Peyer's patch (tissue), 4 donors: ENCODE measurements around the gene LRRC28.

Experiments used
- POLR2A ChIP-seq, 2 donors: fragments of 450-650 bp; IDR thresholded peaks; one replicate each; pipeline ENCODE4 v1.5.1; 2017; ENCODE audit warnings: antibody characterized with exemption in 2 of 2, mild to moderate bottlenecking in 2 of 2, moderate library complexity in 2 of 2
- TF ChIP-seq, protein P1 (sequence below), 6 experiments: fragments of 450-650 bp in 4 of 6; fragments of 200-600 bp in 2 of 6; sonication (generic) in 1 of 6; IDR thresholded peaks; one replicate each; pipeline ENCODE4 v1.5.1; 2017 to 2019; ENCODE audit warnings: antibody characterized with exemption in 6 of 6, mild to moderate bottlenecking in 3 of 6, moderate library complexity in 1 of 6

DNA sequence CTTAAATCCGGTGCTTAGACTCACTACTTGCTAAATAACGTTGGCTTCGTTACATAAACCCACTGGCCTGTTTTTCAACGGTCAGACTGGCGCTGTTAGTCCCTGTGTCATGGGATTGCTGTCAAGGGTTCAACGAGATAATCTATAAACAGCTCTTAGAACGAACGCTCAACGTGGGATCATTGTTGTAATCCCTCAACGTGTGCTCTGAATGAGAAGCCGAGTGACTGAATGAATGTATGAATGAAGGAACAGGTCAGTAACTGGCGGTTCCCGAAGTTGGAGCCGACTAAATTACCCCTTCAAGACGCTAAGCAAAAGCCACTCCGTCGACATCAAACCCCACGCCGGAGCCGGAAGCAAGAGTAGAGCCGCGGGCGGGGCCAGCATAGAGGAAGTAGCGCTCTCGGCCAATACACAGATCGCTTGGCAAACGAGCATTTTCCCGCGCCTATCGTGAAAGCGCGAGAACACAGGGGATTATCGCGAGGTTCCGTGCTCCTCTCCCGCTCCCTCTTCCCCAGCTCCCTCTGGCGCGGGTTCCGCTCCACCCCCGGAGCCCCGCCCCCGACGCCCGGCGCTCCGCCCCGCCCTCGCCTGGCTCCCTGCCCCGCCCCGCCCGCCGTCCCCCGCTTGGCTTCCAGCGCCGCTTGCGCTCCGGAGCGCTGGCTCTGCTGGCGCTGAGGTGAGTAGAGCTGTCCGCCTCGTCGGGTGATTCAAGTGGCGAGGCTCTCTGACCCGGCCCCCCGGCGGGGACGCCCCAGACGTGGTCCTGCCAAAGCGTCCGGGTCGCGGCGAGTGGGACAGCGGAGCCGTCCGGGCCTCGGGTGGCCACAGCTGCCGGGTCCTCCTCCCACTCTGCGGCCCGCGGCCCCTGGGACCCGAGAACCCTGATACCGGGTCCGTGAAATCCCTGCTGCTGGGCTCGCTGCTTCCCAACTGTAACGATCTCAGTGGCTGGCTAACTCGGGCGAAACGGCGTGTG, at the start of gene LRRC28:
- TF ChIP-seq, protein P1, sequence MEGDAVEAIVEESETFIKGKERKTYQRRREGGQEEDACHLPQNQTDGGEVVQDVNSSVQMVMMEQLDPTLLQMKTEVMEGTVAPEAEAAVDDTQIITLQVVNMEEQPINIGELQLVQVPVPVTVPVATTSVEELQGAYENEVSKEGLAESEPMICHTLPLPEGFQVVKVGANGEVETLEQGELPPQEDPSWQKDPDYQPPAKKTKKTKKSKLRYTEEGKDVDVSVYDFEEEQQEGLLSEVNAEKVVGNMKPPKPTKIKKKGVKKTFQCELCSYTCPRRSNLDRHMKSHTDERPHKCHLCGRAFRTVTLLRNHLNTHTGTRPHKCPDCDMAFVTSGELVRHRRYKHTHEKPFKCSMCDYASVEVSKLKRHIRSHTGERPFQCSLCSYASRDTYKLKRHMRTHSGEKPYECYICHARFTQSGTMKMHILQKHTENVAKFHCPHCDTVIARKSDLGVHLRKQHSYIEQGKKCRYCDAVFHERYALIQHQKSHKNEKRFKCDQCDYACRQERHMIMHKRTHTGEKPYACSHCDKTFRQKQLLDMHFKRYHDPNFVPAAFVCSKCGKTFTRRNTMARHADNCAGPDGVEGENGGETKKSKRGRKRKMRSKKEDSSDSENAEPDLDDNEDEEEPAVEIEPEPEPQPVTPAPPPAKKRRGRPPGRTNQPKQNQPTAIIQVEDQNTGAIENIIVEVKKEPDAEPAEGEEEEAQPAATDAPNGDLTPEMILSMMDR (IDR thresholded peaks at IDR 0.05), result no peak
- peak; percentile 77 to 84 for TF ChIP-seq POLR2A (IDR thresholded peaks at IDR 0.05)
